HG03432 (cell line): ENCODE measurements around the gene TRIM69.
"Not testable (repeated sequence)": the region's sequence is repeated elsewhere in the genome, so short reads cannot be mapped to it uniquely, and the experiment has no call there.

Experiments
- ATAC-seq: cut with Tn5 transposase; IDR thresholded peaks from one replicate; pipeline ENCODE4 v1.9.1; 2021; ENCODE audit warnings: mild to moderate bottlenecking, moderate library complexity; ENCODE audit not compliant: unreplicated experiment

The TRIM69 gene

DNA sequence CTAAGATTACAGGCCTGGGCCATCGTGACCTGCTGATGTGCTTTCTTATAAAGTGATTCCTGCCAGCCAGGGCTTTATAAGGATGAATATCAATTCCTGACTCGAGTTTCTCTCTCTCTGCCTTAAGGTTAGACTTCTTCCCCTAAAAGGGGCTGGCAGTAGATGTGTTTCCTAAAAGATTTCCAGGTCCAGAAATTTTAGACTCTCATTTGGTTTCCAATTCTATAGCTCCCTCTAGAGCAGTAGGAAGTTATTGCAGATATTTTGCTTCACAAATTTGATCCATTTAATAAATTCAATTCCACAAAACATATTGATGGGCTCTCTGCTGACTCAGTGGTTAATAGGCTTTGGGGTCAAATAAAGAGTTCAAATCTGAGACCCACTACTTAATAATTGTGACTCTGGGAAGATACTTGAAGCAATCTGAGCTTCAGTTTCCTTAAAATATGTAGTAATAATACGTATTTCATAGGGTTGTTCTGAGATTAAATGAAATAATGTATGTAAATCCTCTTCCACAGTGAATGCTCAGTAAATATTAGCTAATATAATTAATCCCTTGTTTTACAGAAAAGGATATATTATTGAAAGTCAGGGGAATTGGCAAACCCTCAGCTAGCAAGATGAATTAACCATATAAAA is 2.1 kb downstream of the TRIM69 start:
- no peak for ATAC-seq

DNA sequence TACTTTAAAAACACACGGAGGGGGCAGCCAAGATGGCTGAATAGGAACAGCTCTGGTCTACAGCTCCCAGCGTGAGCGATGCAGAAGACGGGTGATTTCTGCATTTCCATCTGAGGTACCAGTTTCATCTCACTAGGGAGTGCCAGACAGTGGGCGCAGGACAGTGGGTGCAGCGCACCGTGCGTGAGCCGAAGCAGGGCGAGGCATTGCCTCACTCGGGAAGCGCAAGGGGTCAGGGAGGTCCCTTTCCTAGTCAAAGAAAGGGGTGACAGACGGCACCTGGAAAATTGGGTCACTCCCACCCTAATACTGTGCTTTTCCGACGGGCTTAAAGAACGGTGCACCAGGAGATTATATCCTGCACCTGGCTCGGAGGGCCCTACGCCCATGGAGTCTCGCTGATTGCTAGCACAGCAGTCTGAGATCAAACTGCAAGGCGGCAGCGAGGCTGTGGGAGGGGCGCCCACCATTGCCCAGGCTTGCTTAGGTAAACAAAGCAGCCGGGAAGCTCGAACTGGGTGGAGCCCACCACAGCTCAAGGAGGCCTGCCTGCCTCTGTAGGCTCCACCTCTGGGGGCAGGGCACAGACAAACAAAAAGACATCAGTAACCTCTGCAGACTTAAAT is 3.0 kb downstream of the TRIM69 start:
- not testable (repeated sequence) for ATAC-seq

DNA sequence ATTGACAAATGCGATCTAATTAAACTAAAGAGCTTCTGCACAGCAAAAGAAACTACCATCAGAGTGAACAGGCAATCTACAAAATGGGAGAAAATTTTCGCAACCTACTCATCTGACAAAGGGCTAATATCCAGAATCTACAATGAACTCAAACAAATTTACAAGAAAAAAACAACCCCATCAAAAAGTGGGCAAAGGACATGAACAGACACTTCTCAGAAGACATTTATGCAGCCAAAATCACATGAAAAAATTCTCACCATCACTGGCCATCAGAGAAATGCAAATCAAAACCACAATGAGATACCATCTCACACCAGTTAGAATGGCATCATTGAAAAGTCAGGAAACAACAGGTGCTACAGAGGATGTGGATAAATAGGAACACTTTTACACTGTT is 7.1 kb downstream of the TRIM69 start:
- ATAC-seq = not testable (repeated sequence)

DNA sequence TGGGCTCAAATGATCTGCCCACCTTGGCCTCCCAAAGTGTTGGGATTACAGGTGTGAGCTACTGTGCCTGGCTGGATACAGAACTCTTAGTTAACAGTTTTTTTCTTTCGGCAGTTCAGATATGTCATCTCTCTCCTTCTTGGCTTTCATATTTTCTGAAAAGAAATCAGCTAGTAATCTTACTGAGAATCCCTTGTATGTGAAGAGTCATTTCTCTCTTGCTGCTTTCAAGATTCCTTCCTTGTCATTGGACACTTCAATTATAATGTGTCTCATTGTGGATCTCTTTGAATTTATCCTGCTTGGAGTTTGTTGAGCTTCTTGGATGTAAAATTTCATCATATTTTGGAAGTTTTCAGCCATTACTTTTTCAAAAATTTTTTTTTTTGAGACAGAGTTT is 17.0 kb downstream of the TRIM69 start:
- ATAC-seq = no peak

DNA sequence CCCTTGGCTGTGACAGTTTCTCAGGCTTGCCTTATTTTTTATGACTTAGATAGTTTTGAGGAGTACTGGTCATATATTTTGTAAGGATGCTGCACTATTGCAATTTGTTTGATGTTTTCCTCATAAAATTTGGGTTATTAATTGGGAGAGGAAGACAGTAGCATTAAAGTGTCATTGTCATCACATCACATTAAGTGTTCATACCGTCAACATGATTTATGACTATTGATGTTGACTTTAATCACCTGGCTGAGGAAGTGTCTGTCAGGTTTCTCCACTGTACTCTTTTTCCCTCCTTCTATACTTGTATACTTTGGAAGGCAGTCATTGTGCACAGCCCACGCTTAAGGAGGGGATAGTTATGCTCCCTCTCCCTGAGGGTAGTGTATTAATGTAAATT is 26.9 kb downstream of the TRIM69 start:
- ATAC-seq = no peak

DNA sequence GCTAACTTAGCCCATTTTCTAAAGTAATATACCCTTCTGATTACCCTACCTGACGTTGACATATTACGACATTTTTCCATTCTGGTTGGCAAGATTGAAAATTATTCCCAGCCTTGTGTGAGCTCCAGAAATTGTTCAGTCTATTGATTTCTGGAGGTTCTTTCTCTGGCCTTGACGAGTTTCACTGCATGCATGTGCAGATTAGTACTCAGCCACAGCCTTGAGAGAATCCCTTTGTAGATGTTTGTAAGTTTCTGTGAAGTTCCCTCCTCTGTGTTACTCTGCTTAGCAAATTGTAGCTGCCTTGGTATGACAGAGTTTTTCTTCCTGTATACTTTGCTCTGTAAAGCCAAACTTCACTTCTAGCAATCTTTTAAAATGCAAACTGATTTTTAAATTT is 27.5 kb downstream of the TRIM69 start:
- ATAC-seq = no peak

DNA sequence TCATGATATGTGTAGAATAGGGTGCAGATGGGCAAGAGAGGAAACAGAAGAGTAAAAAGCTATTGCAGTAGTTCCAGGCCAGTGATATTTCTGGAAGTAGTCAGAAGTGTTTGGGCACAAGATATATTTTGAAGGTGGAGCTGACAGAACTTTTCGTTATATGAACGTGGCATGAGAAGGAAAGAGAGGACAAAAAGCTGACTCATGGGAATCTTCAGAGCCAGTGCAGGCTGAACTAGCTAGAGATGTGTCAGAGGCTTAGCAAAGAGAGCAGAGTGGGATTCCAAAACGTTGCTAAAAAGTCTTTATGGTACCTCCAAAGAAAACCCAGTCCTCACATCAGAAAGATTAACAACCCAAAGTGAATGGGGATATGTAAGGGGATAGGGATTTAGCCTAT is 28.7 kb downstream of the TRIM69 start:
- ATAC-seq = no peak

DNA sequence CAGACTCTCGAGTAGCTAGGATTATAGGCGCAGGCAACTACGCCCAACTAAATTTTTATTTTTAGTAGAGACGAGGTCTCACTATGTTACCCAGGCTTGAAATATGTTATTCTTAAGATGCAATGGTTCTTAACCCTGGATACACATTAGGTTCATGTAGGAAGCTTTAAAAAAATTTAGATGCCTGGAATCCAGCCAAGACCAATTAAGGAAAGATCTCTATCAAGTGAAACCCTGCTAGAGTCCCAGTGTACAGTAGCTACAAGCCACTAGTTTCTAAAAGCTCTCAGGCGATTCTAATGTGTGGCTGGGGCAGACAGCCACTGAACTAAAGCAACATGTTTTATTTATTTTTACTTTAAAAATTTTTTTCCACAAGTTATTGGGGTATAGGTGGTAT is 33.2 kb downstream of the TRIM69 start:
- ATAC-seq = no peak

DNA sequence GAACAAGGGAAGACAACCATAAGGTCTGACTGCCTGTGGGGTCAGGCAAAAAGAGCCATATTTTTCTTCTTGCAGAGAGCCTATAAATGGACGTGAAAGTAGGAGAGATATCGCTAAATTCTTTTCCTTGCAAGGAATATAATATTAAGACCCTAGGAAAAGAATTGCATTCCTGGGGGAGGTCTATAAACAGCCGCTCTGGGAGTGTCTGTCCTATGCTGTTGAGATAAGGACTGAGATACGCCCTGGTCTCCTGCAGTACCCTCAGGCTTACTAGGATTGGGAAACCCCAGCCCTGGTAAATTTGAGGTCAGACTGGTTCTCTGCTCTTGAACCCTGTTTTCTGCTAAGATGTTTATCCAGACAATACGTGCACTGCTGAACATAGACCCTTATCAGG is 34.4 kb downstream of the TRIM69 start:
- ATAC-seq = not testable (repeated sequence)

DNA sequence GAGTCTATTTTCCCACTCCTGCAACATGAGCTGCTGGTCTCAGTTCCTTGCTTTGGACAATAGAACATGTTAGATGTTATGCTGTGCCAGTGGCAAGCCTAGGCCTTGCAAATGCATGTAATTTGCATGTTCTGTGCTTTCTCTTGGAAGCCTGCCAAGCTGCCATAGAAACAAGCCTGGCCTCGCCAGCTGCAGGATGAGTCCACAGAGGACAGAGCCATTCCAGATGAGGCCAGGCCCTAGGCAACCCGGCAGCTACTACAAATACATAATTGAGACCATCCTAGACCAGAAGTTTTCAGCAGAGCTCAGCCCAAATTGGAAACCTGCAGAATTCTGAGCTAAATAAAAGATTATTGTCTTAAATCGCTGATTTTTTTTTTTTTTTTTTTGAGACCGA is 39.6 kb downstream of the TRIM69 start:
- ATAC-seq = no peak

DNA sequence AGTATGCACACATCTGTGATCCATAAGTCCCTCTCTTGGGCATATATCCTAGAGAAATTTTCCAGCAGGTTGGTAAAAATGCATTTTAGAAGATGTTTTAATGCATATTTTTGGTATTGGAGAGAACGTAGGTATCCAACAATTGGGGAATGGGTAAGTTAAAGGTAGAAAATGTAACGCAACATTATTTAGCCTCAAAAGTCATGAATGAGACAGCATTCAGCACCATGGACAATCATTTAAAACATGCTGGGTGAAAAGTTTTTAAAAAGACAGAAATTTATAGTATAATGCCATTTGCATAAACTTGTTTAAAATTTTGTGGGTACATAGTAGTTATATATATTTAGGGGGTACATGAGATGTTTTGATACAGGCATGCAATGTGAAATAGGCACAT is 43.4 kb downstream of the TRIM69 start:
- ATAC-seq = no peak

DNA sequence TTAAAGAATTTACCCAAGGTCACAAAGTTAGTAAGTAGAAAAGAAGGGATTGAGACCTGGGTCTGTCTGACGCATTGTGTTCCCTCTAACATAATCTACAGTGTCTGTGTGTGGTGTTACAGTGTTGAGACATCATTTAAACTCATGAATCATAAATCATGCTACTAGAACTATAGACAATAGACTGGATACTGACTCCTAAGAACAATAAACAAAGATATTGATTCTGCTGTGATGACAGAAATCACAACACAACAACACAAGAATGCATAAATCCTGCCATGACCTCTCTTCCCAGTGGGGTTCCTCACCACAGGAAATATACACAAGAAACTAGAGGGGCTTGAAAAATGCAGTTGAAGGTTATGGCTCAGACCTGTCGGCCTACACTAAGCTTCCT is 44.3 kb downstream of the TRIM69 start:
- ATAC-seq = no peak

DNA sequence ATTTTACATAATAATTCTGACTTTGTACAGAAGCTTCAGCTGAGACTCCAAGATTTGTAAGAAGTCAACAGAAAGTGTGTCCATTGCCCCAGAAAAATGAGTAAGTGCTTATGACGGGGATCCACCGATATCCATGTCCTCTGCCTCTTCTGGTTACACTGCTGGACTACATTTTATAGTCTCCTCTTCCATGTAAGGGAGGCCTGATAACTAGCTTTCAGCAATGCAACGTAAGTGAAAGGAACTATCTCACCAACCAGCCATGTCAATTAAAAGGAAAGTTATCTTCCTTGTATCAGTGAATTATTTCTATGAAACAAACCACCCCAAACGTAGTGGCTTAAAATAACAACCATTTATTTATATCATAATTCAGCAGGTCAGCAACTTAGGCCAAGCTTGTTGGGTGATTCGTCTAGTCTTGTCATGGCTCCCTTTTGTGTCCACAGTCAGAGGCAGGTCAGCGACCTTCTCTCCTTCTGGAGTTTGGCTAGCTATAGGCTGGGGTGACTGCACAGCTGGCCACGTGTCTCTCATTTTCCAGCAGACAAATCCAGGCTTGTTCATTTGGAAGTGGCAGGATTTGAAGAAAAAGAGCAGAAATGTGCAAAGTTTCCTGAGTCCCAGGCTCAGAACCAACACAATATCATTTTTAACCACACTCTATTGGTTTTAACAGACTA is 44.9 kb downstream of the TRIM69 start:
- no peak for ATAC-seq

DNA sequence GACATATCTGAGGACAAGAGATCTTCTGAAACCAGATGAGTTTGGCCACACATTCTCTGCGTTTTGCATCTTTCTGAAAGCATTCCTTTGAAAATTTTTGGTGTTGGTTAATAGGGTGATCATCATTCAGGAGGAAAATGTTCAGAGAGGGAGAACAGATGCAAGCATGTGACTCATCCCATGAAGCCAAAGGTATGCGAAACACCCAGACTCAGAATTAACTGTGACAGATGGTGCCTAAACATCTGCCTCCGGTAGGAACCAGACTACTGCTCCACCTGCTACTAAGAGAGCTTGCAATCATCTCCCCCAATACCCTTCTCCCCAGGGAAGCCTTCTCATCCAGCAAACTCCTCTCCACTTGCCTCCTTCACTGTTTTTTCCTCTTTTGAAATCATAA is 46.2 kb downstream of the TRIM69 start:
- no peak for ATAC-seq

DNA sequence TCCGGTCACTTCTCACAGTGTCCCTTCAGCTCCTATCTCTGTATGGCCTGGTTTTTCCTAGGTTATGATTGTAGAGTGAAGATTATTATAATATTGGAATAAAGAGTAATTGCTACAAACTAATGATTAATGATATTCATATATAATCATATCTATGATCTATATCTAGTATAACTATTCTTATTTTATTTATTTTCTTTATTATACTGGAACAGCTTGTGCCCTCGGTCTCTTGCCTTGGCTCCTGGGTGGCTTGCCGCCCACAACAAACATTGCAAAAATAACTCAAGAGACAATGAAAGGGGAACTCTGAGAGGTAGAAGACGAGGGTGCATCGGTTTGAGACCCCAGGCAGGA is 48.6 kb downstream of the TRIM69 start:
- not testable (repeated sequence) for ATAC-seq

DNA sequence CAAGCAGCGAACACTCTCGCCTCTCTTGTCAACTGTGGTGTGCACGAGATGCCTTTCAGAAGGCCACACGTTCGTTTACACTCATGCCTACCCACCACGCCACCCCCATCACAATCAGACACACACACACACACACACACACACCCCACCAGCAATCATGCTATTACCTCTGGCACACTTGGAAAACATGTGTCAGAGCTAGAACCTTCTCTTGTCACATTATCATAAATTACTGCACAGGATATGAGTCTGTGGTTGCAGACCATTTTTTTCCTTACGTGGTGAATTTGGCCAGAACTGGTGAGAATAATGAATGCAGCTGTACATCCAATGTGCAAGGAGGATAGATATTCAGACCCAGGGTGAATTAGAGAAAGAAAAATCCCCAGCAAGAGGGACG is 52.4 kb downstream of the TRIM69 start:
- no peak for ATAC-seq

DNA sequence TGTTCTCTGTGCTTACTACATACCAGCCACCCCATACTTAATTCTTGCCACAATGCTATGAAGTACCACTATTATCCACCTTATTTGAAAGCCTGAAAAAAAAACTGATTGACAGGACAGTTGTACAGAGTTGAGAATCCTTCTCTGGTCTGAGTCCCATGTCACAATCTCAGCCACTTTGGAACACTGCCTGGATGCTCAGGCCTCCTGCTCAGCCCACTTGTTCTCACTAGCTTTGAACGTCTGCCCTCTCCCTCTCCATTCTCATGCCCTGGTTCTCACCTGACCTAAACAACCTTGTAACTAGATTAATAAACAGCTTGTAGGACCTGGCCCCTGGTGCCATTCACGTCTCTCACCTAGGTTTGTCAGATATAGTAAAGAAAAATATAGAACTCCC is 53.9 kb downstream of the TRIM69 start:
- ATAC-seq = no peak

DNA sequence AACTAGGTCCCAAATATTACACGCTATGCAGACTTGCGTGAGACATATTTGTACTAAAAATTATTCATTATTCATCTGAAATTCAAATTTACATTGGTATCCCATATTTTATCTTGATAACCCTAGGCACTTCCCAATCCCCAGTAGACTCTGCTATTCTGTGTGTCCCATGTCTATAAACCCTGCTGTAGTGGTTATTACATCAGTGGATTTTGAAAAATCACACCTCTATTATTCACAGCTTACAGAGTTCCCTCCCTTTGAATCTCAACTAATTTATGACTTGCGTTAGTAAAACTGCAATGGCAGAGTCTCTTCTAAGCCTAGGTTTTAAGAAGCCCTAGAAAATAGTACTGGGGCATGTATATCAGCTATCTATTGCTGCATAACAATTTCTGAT is 54.3 kb downstream of the TRIM69 start:
- ATAC-seq = no peak

DNA sequence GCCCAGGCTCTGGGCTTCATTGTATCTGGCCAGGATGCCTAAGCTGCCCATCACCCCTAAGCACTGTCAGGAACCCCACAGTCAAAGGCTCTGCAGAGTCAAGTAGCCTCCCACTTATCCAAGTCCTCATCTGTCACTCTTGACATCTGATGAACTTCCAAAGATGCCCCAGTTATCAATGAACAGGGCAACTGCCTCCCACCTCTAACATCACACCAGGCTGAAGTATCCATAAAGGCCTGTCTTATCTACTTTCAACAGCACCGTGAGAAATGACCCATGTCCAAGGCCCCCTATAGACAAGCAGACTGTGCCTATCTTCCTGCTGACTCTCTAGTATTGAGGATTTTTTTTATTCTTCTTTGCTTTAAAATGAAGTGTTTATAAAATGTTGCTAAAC is 56.4 kb downstream of the TRIM69 start:
- no peak for ATAC-seq

DNA sequence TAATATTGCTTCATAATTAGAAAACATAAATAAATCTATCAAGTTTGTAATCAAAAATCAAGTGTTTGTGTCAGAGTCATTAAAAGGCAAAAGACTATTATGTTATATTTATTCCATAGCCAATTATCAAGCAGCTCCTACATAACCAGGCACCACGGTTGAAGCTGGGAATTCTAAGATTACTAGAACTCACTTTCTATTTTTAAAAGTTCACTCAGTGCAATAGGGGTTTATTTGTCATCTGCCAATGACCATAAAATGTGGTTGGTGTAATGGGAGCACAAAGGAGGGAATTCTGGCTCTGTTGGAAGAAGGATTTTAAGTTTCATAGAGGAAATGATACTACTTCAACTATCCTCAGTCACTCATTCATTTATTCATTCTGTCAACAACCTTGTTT is 57.7 kb downstream of the TRIM69 start:
- no peak for ATAC-seq

DNA sequence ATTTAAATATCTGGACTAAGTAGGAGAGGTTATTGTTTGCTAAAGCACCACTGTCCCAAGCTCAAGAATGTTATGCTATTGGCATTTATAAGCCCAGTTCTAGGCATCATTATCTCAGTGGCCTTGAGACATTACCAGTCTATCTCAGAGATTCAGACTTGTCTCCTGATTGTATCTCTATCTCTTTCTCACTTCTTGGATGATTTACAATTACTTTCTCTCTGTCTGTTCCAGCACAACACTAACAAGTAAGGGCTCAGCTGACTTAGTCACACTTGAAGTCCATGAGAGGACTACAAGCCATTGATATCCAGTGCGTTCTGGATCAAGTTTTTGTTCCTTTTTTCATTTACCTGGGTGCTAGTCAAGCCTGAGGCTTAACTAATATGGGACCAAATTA is 60.2 kb downstream of the TRIM69 start:
- ATAC-seq = no peak

DNA sequence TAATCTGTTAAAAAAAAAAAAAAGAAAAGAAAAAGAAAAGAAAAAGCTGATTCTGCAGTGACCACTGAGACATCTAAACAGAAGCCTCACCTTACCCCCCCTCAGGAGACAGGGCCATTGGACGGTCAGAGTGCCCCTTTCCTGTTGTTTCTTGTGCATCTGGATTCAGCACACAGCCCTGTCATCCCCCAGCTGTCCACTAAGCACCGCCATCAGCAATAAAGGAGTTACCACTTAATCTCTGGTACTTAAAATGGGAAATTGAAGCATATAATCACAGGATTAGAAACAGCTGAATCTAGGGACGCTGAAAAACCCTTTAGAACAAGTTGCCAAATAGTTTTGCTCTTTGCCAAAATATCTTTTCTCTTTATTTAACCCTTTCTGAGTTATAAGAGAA is 62.5 kb downstream of the TRIM69 start:
- ATAC-seq = no peak

DNA sequence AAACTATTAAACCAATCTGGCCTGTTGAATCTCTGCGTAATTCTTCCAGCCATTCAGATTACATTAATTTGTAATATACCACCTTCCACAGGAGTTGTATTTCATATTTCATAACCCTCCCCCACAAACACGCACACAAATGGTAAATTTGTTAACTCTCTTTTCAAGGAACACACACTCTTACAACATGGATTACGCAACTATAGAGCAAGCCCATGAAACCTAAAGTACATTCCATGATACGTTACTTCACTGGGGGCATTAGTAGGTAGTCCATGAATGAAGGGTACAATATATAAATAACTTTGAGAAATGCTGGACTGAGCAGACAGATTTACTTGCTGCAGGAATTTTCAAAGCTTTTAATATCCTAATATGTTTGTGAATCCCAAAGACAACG is 65.0 kb downstream of the TRIM69 start:
- ATAC-seq = no peak
